K562 (cell line): ENCODE results near the gene BSN. TPM values are rescaled to one million over a fixed set of nuclear protein-coding genes. Genes with fewer than 3 reads are reported as not detected.

Experiments used
- ATAC-seq: fragments of 200-7000 bp; cut with Tn5 transposase; 3 replicates; pipeline ENCODE4 v1.9.1; 2020; ENCODE audit warnings: moderate library complexity
- BruUV-seq: library from RNA; stranded (reverse); fragments of 400-500 nt; replicated peaks from 2 replicates; lab custom pipeline; 2021; lab: Mats Ljungman, UMichigan
- CTCF ChIA-PET: fragments of 300-600 bp; formaldehyde crosslinking; extraction: SDS; loops from one replicate; lab custom pipeline; 2021; ENCODE audit warnings: low intra/inter-chr PET ratio; lab: Yijun Ruan, JAX
- POLR2A ChIA-PET: fragments of 300-600, 350-650 bp; sonication (Branson Sonifier 250); formaldehyde crosslinking; extraction: SDS; loops from one replicate; lab custom pipeline; 2021; ENCODE audit warnings: antibody characterized with exemption, inconsistent platforms; lab: Yijun Ruan, JAX
- DNase-seq, 4 experiments: peaks; one replicate each; pipeline versions ENCODE4 v3.0.0 to v3.0.0-alpha.2; 2011 to 2018; ENCODE audit warnings: low spot score in 3 of 4, mixed read lengths in 3 of 4; ENCODE audit errors: extremely low read depth in 1 of 4
- FAIRE-seq: peaks from 2 replicates; lab custom pipeline; 2011; peaks lifted over from hg19 to GRCh38; lab: Jason Lieb, UNC
- H2AFZ ChIP-seq: 2 replicates; pipeline ENCODE4 v1.6.0; 2011; ENCODE audit warnings: low read depth, low read length, control low read depth, inconsistent platforms
- H3K27ac ChIP-seq: fragments of 200-600 bp; 3 replicates; pipeline ENCODE4 v1.8.0; 2011; ENCODE audit warnings: low read depth, mild to moderate bottlenecking, control low read depth, inconsistent platforms, low read length, moderate library complexity, mixed read lengths; ENCODE audit errors: extremely low read depth
- H3K27me3 ChIP-seq, 2 experiments: fragments of 300-600 bp in 1 of 2; 2 replicates in 1 of 2; 3 replicates in 1 of 2; pipeline versions ENCODE4 v1.6.0 to v1.8.0; 2011; ENCODE audit warnings: inconsistent platforms in 2 of 2, low read length in 2 of 2, mild to moderate bottlenecking in 1 of 2, mixed read lengths in 1 of 2, moderate library complexity in 1 of 2; ENCODE audit not compliant: control insufficient read depth in 2 of 2, insufficient read depth in 2 of 2
- H3K36me3 ChIP-seq: fragments of 300-600 bp; 3 replicates; pipeline ENCODE4 v1.8.0; 2011; ENCODE audit warnings: mild to moderate bottlenecking, low read length, inconsistent platforms; ENCODE audit not compliant: control insufficient read depth, insufficient read depth
- H3K4me1 ChIP-seq, 2 experiments: fragments of 200-600 bp in 1 of 2; replicated peaks in 1 of 2; 2 replicates in 1 of 2; 3 replicates in 1 of 2; pipeline versions ENCODE4 v1.5.1 to v1.8.0; 2011; ENCODE audit warnings: inconsistent platforms in 2 of 2, low read length in 2 of 2, mild to moderate bottlenecking in 1 of 2, mixed read lengths in 1 of 2, moderate library complexity in 1 of 2; ENCODE audit not compliant: control insufficient read depth in 2 of 2, insufficient read depth in 2 of 2
- H3K4me2 ChIP-seq: 2 replicates; pipeline ENCODE4 v1.6.1; 2011; ENCODE audit warnings: low read length, control low read depth, inconsistent platforms, mixed read lengths; ENCODE audit not compliant: insufficient read depth
- H3K4me3 ChIP-seq: fragments of 200-600 bp; sonication (generic), shearing (Covaris generic); 2 replicates; pipeline ENCODE4 v1.5.1; 2016; ENCODE audit warnings: control low read depth, inconsistent platforms
- H3K79me2 ChIP-seq: fragments of 200-600 bp; 3 replicates; pipeline ENCODE4 v1.8.0; 2011; ENCODE audit warnings: low read length, inconsistent platforms; ENCODE audit not compliant: control insufficient read depth, insufficient read depth
- H3K9ac ChIP-seq, 2 experiments: 2 replicates each; pipeline versions ENCODE4 v1.6.0 to v1.6.1; 2011; ENCODE audit warnings: low read depth in 2 of 2, low read length in 2 of 2, control low read depth in 1 of 2, inconsistent platforms in 1 of 2, mild to moderate bottlenecking in 1 of 2, mixed read lengths in 1 of 2; ENCODE audit not compliant: insufficient read depth in 1 of 2
- H3K9me1 ChIP-seq: one replicate; pipeline ENCODE4 v1.6.0; 2011; ENCODE audit warnings: inconsistent platforms, mild to moderate bottlenecking, low read length, moderate library complexity; ENCODE audit not compliant: control insufficient read depth, insufficient read depth
- H3K9me3 ChIP-seq: replicated peaks from 2 replicates; pipeline ENCODE4 v1.5.1; 2011; ENCODE audit warnings: low read depth, low read length, inconsistent platforms; ENCODE audit not compliant: control insufficient read depth, insufficient read depth
- H4K20me1 ChIP-seq: replicated peaks from 2 replicates; pipeline ENCODE4 v1.6.1; 2011; ENCODE audit warnings: low read length, inconsistent platforms, mixed read lengths; ENCODE audit not compliant: control insufficient read depth, insufficient read depth
- CBX3 ChIP-seq, 2 experiments: IDR thresholded peaks; 1 replicate in 1 of 2; 2 replicates in 1 of 2; pipeline ENCODE4 v1.6.1; 2012; ENCODE audit warnings: inconsistent platforms in 2 of 2, low read length in 2 of 2, borderline replicate concordance in 1 of 2, control low read depth in 1 of 2
- DIDO1 ChIP-seq: fragments of 450-650 bp; IDR thresholded peaks from 2 replicates; pipeline ENCODE4 v1.6.1; 2016; ENCODE audit warnings: low read depth, missing biosample characterization, missing genetic modification characterization
- DMBX1 ChIP-seq: fragments of 250-450 bp; sonication (Bioruptor Pico); IDR thresholded peaks from 2 replicates; pipeline ENCODE4 v1.8.0; 2022; ENCODE audit warnings: inconsistent platforms, mild to moderate bottlenecking, moderate library complexity, borderline replicate concordance
- DNMT1 ChIP-seq: fragments of 450-650 bp; IDR thresholded peaks from 2 replicates; pipeline ENCODE4 v1.6.1; 2016; ENCODE audit warnings: antibody characterized with exemption, mild to moderate bottlenecking
- ESRRB ChIP-seq: fragments of 250-450 bp; sonication (Bioruptor Pico); IDR thresholded peaks from 2 replicates; pipeline ENCODE4 v1.5.0; 2020; ENCODE audit warnings: mild to moderate bottlenecking, moderate library complexity, borderline replicate concordance
- FOXA3 ChIP-seq, 2 experiments: fragments of 450-650 bp in 1 of 2; sonication (generic) in 1 of 2; formaldehyde crosslinking; IDR thresholded peaks in 1 of 2; conservative IDR thresholded peaks in 1 of 2; 2 replicates each; pipeline versions ENCODE4 v1.4.0 to v1.8.0; 2020 to 2022; ENCODE audit warnings: mild to moderate bottlenecking in 2 of 2, missing genetic modification reagents in 1 of 2
- HEY1 ChIP-seq: fragments of 250-450 bp; sonication (Bioruptor Pico); IDR thresholded peaks from 2 replicates; pipeline ENCODE4 v1.5.0; 2020; ENCODE audit warnings: mild to moderate bottlenecking, moderate library complexity, borderline replicate concordance
- MEF2D ChIP-seq: conservative IDR thresholded peaks from 2 replicates; pipeline ENCODE4 v1.6.1; 2016; ENCODE audit warnings: low read depth, missing genetic modification characterization, missing compliant biosample characterization
- NONO ChIP-seq, 2 experiments: fragments of 200-400 bp in 1 of 2; fragments of 450-650 bp in 1 of 2; formaldehyde crosslinking in 1 of 2; IDR thresholded peaks; 2 replicates each; pipeline ENCODE4 v1.6.1; 2017; ENCODE audit warnings: low read depth in 2 of 2, mild to moderate bottlenecking in 2 of 2, moderate library complexity in 2 of 2, low read length in 1 of 2
- RHOXF2B ChIP-seq: fragments of 250-450 bp; sonication (Bioruptor Pico); conservative IDR thresholded peaks from 2 replicates; pipeline ENCODE4 v1.5.1; 2021
- SIRT6 ChIP-seq: IDR thresholded peaks from one replicate; pipeline ENCODE4 v1.6.1; 2012; ENCODE audit warnings: low read depth, mild to moderate bottlenecking, control low read depth, inconsistent platforms, low read length, moderate library complexity
- SMAD4 ChIP-seq: fragments of 250-450 bp; sonication (Bioruptor Pico); conservative IDR thresholded peaks from 2 replicates; pipeline ENCODE4 v1.8.0; 2021; ENCODE audit warnings: inconsistent platforms, mild to moderate bottlenecking, moderate library complexity
- SNIP1 ChIP-seq: fragments of 450-650 bp; IDR thresholded peaks from 2 replicates; pipeline ENCODE4 v1.7.1; 2017; ENCODE audit warnings: low read depth, mild to moderate bottlenecking
- ZNF311 ChIP-seq: fragments of 250-450 bp; sonication (Bioruptor Pico); IDR thresholded peaks from 2 replicates; pipeline ENCODE4 v1.4.0; 2020; ENCODE audit warnings: mild to moderate bottlenecking, moderate library complexity
- WGBS: fragments of 100-300 bp; shearing (Covaris generic); methylation state at CpG from one replicate; pipeline ENCODE4 v1.1.6; 2016; ENCODE audit warnings: low coverage, mixed read lengths; ENCODE audit not compliant: insufficient coverage; ENCODE audit errors: missing lambda C conversion rate; 5-methylcytosine and 5-hydroxymethylcytosine counted together
- in situ Hi-C: fragments of 300-500 bp; cut with MboI; formaldehyde crosslinking; loops from 4 replicates; pipeline ENCODE4 v1.15.0; 2018; ENCODE audit warnings: inconsistent platforms, mixed read lengths
- intact Hi-C: fragments of 100-400 bp; cut with micrococcal nuclease; formaldehyde crosslinking; loops from 2 replicates; pipeline ENCODE4 v1.14.2; 2022
- polyA plus RNA-seq, 8 experiments: library from polyadenylated mRNA; depleted of rRNA in 4 of 8; stranded (reverse) in 5 of 8; unstranded in 3 of 8; fragments of >200 nt; fragmentation: Nextera tagmentation in 2 of 8; fragmentation: Illumina TruSeq in 1 of 8; extraction: Ambion mirVana in 2 of 8; extraction: Trizol in 1 of 8; gene quantifications; 2 replicates each; pipeline versions ENCODE4 v1.2.1 to v1.2.3, GENCODE V29; 2011 to 2014; ENCODE audit warnings: inconsistent platforms in 1 of 8, missing spikeins in 1 of 8
- total RNA-seq, 7 experiments: library from RNA; depleted of rRNA in 6 of 7; stranded (reverse); fragments of >200 nt in 6 of 7; fragmentation: Illumina TruSeq in 2 of 7; extraction: Trizol in 2 of 7; gene quantifications; 2 replicates each; pipeline versions ENCODE4 v1.2.1 to v1.2.3, GENCODE V29; 2011 to 2021; ENCODE audit warnings: low replicate concordance in 1 of 7
- TF ChIP-seq, protein P1 (sequence below), 2 experiments: fragments of 200-800 bp in 1 of 2; sonication (Bioruptor generic) in 1 of 2; sonication (generic) in 1 of 2; formaldehyde crosslinking in 1 of 2; IDR thresholded peaks in 1 of 2; conservative IDR thresholded peaks in 1 of 2; 2 replicates each; pipeline versions ENCODE4 v1.5.0 to v1.6.1; 2016 to 2020; ENCODE audit warnings: missing compliant biosample characterization in 1 of 2, missing genetic modification characterization in 1 of 2, missing genetic modification reagents in 1 of 2
- TF ChIP-seq, protein P2 (sequence below): fragments of 250-450 bp; sonication (Bioruptor Pico); IDR thresholded peaks from 2 replicates; pipeline ENCODE4 v1.8.0; 2021; ENCODE audit warnings: moderate library complexity, mild to moderate bottlenecking, inconsistent platforms
- TF ChIP-seq, protein P3 (sequence below): fragments of 250-450 bp; sonication (Bioruptor Pico); IDR thresholded peaks from 2 replicates; pipeline ENCODE4 v1.4.0; 2020; ENCODE audit warnings: mild to moderate bottlenecking, moderate library complexity

BSN gene
- total and polyA plus RNA-seq, 9 of the 15 experiments (the other 6 are each of a cell fraction or from before 2014, with no cell fraction given): 0.03 to 1.5 (median 0.29) TPM

DNA sequence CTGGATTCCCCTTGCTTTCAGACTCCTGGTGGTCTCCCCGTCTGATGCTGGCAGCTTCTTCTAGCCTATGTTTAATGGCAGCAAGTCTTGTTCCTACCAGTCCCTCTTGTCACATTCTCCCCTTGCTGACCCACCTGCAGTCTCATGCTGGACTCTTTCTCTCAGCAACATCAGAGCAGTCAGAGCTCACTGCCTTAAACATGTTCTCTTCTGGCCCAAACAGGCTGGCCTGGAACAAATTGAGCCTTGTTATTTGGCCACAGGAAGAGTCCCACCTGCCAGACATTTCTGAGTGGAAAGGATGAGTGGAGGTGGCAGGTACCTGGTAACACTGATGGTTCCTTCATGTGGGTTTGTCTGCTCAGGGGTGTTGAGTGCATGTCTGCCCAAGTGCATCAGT lies 60.7 kb downstream of the BSN start (continued):
- TF ChIP-seq, protein P1, sequence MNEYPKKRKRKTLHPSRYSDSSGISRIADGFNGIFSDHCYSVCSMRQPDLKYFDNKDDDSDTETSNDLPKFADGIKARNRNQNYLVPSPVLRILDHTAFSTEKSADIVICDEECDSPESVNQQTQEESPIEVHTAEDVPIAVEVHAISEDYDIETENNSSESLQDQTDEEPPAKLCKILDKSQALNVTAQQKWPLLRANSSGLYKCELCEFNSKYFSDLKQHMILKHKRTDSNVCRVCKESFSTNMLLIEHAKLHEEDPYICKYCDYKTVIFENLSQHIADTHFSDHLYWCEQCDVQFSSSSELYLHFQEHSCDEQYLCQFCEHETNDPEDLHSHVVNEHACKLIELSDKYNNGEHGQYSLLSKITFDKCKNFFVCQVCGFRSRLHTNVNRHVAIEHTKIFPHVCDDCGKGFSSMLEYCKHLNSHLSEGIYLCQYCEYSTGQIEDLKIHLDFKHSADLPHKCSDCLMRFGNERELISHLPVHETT (CRISPR knock-in tag; conservative IDR thresholded peaks at IDR 0.05 in 1 of 2, IDR thresholded peaks at IDR 0.05 in 1 of 2): no peak

DNA sequence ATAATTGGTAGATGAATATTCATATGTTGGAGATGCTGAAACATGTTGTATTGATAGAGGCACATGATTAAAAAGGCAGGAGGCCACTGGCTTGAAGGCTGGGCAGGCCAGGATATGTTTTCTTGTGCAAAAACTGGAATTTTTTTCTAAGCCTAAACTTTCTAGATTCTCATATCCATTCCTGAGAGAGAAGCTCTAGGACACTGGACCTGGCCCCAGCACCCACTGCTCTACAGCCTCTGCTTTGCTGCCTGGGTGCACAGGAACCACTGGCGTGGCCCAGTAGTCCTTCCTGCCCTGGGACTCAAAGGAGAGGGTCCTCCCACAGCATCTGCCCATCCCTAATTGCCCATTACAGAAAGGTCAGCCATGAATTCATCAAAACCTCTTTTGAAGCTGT lies 61.8 kb downstream of the BSN start:
- WGBS: 0% methylated on average over 1 of the region's 1 CpG
- no peak for TF ChIP-seq SNIP1
- no peak for TF ChIP-seq RHOXF2B (CRISPR knock-in tag)
- TF ChIP-seq ZNF311 (CRISPR knock-in tag): no peak
- no peak for TF ChIP-seq DMBX1 (CRISPR knock-in tag)
- TF ChIP-seq MEF2D: no peak
- no peak for TF ChIP-seq ESRRB (CRISPR knock-in tag)
- TF ChIP-seq SMAD4 (CRISPR knock-in tag): no peak
- TF ChIP-seq SIRT6: no peak
- TF ChIP-seq NONO (IDR thresholded peaks at IDR 0.05; ENCODE audit: low read depth in 2 of 2, low read length in 1 of 2): no peak
- TF ChIP-seq HEY1 (CRISPR knock-in tag): no peak
- TF ChIP-seq, protein P2, sequence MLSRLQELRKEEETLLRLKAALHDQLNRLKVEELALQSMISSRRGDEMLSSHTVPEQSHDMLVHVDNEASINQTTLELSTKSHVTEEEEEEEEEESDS: no peak
- TF ChIP-seq, protein P3, sequence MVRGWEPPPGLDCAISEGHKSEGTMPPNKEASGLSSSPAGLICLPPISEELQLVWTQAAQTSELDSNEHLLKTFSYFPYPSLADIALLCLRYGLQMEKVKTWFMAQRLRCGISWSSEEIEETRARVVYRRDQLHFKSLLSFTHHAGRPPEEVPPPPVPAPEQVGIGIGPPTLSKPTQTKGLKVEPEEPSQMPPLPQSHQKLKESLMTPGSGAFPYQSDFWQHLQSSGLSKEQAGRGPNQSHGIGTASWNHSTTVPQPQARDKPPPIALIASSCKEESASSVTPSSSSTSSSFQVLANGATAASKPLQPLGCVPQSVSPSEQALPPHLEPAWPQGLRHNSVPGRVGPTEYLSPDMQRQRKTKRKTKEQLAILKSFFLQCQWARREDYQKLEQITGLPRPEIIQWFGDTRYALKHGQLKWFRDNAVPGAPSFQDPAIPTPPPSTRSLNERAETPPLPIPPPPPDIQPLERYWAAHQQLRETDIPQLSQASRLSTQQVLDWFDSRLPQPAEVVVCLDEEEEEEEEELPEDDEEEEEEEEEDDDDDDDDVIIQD (CRISPR knock-in tag): no peak
- TF ChIP-seq CBX3 (IDR thresholded peaks at IDR 0.05; ENCODE audit: borderline replicate concordance in 1 of 2, low read length in 2 of 2): no peak
- no peak for TF ChIP-seq DIDO1 (tag)
- TF ChIP-seq FOXA3 (CRISPR knock-in tag; conservative IDR thresholded peaks at IDR 0.05 in 1 of 2, IDR thresholded peaks at IDR 0.05 in 1 of 2): no peak
- no peak for TF ChIP-seq DNMT1

More for the DNA sequence above, 61.8 kb downstream of the BSN start:
- no TSS peak for BruUV-seq
- H3K9ac ChIP-seq: no peak overlapping the region
- H3K4me1 ChIP-seq: no peaks in the 10 kb centered on the region
- no peaks in the 10 kb centered on the region for H3K27me3 ChIP-seq
- ChIA-PET POLR2A (no interaction called here), CTCF (no interaction called here)
- no peak overlapping the region for H3K4me2 ChIP-seq
- intact Hi-C loops: no loop called here
- H2AFZ ChIP-seq: no peak overlapping the region
- no peaks in the 10 kb centered on the region for H3K9me1 ChIP-seq
- DNase-seq: no peak
- FAIRE-seq: no peak
- no peak overlapping the region for H3K4me3 ChIP-seq
- no peak overlapping the region for H3K27ac ChIP-seq
- in situ Hi-C loops: no loop called here
- no peaks in the 10 kb centered on the region for H3K9me3 ChIP-seq
- no peaks in the 10 kb centered on the region for H3K79me2 ChIP-seq
- no peaks in the 10 kb centered on the region for H4K20me1 ChIP-seq
- no peak for ATAC-seq
- H3K36me3 ChIP-seq: no peaks in the 10 kb centered on the region
